ENCODE results near the gene SERPINA1.

SERPINA1 gene

GRCh38 chr14:94383777-94384176, 4.6 kb downstream of the SERPINA1 start:
- Histone ChIP-seq H3K9me2 (replicated peaks; ENCODE audit: control insufficient read depth, low read length) (no peaks in the 10 kb centered on the region), H4K20me1 (ENCODE audit: control insufficient read depth, insufficient read depth, low read depth, low read length) (no peaks in the 10 kb centered on the region), H3K4me3 (ENCODE audit: low read length) (no peak overlapping the region), H3K27me3 (ENCODE audit: control insufficient read depth, low read length) (no peaks in the 10 kb centered on the region; the same call in 1 of the 2 replicates), H3K9me3 (ENCODE audit: control insufficient read depth, insufficient read depth, low read length) (no peaks in the 10 kb centered on the region), H3K27ac (ENCODE audit: low read depth, low read length) (no peak overlapping the region), H3F3A (ENCODE audit: control insufficient read depth, insufficient read depth) (no peaks in the 10 kb centered on the region), H3K4me1 (ENCODE audit: control insufficient read depth, low read length) (no peaks in the 10 kb centered on the region), H3K79me2 (ENCODE audit: control insufficient read depth, low read length) (no peaks in the 10 kb centered on the region), H3K4me2 (ENCODE audit: low read length) (no peak overlapping the region), H3K36me3 (ENCODE audit: control insufficient read depth, low read length) (no peaks in the 10 kb centered on the region)
- TF ChIP-seq EZH2phosphoT487 (IDR thresholded peaks at IDR 0.05; ENCODE audit: borderline replicate concordance, low read length) (no peak), CTCF (IDR thresholded peaks at IDR 0.05; ENCODE audit: low read depth, low read length, poor library complexity, severe bottlenecking) (no peak)

- H4K20me1 ChIP-seq (ENCODE audit: control insufficient read depth, insufficient read depth, low read depth, low read length), result no peaks in the 10 kb centered on the region
- H3K27me3 ChIP-seq (ENCODE audit: control insufficient read depth, low read length), result no peaks in the 10 kb centered on the region; the same call in 1 of the 2 replicates
- H3K27ac ChIP-seq (ENCODE audit: low read depth, low read length), result no peak overlapping the region
- H3K4me2 ChIP-seq (ENCODE audit: low read length), result no peak overlapping the region
- H3K4me1 ChIP-seq (ENCODE audit: control insufficient read depth, low read length), result no peaks in the 10 kb centered on the region
- H3K4me3 ChIP-seq (ENCODE audit: low read length), result no peak overlapping the region
- no peaks in the 10 kb centered on the region for H3K79me2 ChIP-seq (ENCODE audit: control insufficient read depth, low read length)
- H3K36me3 ChIP-seq (ENCODE audit: control insufficient read depth, low read length), result no peaks in the 10 kb centered on the region
- H3K9me2 ChIP-seq (replicated peaks; ENCODE audit: control insufficient read depth, low read length), result no peaks in the 10 kb centered on the region
- no peaks in the 10 kb centered on the region for H3K9me3 ChIP-seq (ENCODE audit: control insufficient read depth, insufficient read depth, low read length)
- TF ChIP-seq EZH2phosphoT487 (IDR thresholded peaks at IDR 0.05; ENCODE audit: borderline replicate concordance, low read length), result no peak
- no peak for TF ChIP-seq CTCF (IDR thresholded peaks at IDR 0.05; ENCODE audit: low read depth, low read length, poor library complexity, severe bottlenecking)
- no peaks in the 10 kb centered on the region for H3F3A ChIP-seq (ENCODE audit: control insufficient read depth, insufficient read depth)
Measured at GRCh38 chr14:94382716-94383596, 5.4 kb downstream of the SERPINA1 start.

GRCh38 chr14:94382099-94382715, 6.2 kb downstream of the SERPINA1 start:
- H3K4me3 ChIP-seq (ENCODE audit: low read length), result no peak overlapping the region
- H3K79me2 ChIP-seq (ENCODE audit: control insufficient read depth, low read length), result no peaks in the 10 kb centered on the region
- no peaks in the 10 kb centered on the region for H4K20me1 ChIP-seq (ENCODE audit: control insufficient read depth, insufficient read depth, low read depth, low read length)
- H3K9me2 ChIP-seq (replicated peaks; ENCODE audit: control insufficient read depth, low read length), result no peaks in the 10 kb centered on the region
- no peaks in the 10 kb centered on the region for H3K4me1 ChIP-seq (ENCODE audit: control insufficient read depth, low read length)
- H3K27ac ChIP-seq (ENCODE audit: low read depth, low read length), result no peak overlapping the region
- H3K4me2 ChIP-seq (ENCODE audit: low read length), result no peak overlapping the region
- H3K36me3 ChIP-seq (ENCODE audit: control insufficient read depth, low read length), result no peaks in the 10 kb centered on the region
- H3K27me3 ChIP-seq (ENCODE audit: control insufficient read depth, low read length), result no peaks in the 10 kb centered on the region; the same call in 1 of the 2 replicates
- TF ChIP-seq CTCF (IDR thresholded peaks at IDR 0.05; ENCODE audit: low read depth, low read length, poor library complexity, severe bottlenecking) (no peak), EZH2phosphoT487 (IDR thresholded peaks at IDR 0.05; ENCODE audit: borderline replicate concordance, low read length) (no peak)
- no peaks in the 10 kb centered on the region for H3F3A ChIP-seq (ENCODE audit: control insufficient read depth, insufficient read depth)
- no peaks in the 10 kb centered on the region for H3K9me3 ChIP-seq (ENCODE audit: control insufficient read depth, insufficient read depth, low read length)

Measured in DOHH2 (cell line).